ENCODE measurements around the gene TAS2R1. TPM values are rescaled to one million over a fixed set of nuclear protein-coding genes. Genes with fewer than 3 reads are reported as not detected.

Gene TAS2R1
- total and polyA plus RNA-seq, 2 experiments from 2014 or later: not detected

DNA sequence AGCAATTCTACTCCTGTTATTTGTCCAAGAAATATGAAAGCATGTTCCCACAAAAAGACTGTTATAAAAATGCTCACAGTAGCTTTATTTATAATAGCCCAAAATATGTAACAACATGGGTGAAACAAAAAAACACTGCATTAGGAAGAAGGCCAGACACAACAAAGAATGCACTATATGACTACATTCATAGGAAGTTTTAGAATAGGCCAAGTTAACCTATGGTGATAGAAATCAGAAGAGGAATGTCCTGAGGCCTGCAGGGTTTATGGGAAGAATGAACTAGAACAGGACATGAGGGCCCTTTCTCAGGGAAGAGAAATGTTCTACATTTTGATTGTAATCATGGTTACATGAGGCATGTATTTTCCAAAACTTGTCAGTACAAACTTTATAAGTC, 24.7 kb upstream of the TAS2R1 start:
- Histone ChIP-seq H3K9ac (peak overlapping the region; percentile 45; the same call in 1 of the 2 replicates), H3K4me3 (no peak overlapping the region), H3K9me3 (ENCODE audit: low read depth) (no peaks in the 10 kb centered on the region), H4K20me1 (ENCODE audit: insufficient read depth) (no peaks in the 10 kb centered on the region), H3K9me2 (ENCODE audit: insufficient read depth) (no peaks in the 10 kb centered on the region), H3K4me1 (ENCODE audit: insufficient read depth) (peaks cover 35% of the 10 kb centered on the region), H3K36me3 (ENCODE audit: low read depth) (no peaks in the 10 kb centered on the region), H3K79me2 (ENCODE audit: insufficient read depth) (no peaks in the 10 kb centered on the region), H3K4me2 (ENCODE audit: unreplicated experiment) (peak overlapping the region; percentile 59), H3F3A (ENCODE audit: insufficient read depth) (peaks cover 21% of the 10 kb centered on the region), H2AFZ (peak overlapping the region; percentile 17; the same call in 1 of the 2 replicates), H3K27ac (peak overlapping the region; percentile 76), H3K27me3 (replicated peaks; ENCODE audit: insufficient read depth) (no peaks in the 10 kb centered on the region)
- DNase-seq: peak; percentile 50
- TF ChIP-seq EZH2phosphoT487 (IDR thresholded peaks at IDR 0.05; ENCODE audit: insufficient read depth, low read depth) (no peak), EZH2 (IDR thresholded peaks at IDR 0.05; ENCODE audit: insufficient read depth, poor library complexity, severe bottlenecking) (no peak)
- in situ Hi-C loops (cut with MboI): no loop called here

DNA sequence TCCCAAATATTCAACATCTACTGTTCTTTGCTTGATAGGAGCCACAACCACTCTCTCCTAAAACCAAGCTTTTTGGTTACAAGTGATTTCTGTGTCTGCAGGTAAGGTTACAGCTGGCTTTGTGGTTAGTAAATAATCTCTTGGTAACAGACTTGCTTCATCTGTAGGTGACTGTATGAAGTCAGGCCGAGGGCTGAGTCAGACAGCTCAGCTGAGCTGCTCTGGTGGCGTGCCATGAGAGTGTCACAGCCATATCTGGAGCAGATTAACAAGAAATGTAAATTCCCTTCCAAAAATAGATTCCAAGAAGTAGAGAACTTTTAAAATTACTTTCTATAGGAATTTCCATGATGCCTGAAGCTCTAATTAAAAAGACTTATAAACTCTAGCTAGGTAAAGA, 23.7 kb upstream of the TAS2R1 start:
- peak overlapping the region; percentile 45 for H3K9ac ChIP-seq
- in situ Hi-C loops (cut with MboI): no loop called here
- peaks cover 32% of the 10 kb centered on the region for H3K4me1 ChIP-seq (ENCODE audit: insufficient read depth)
- H2AFZ ChIP-seq: no peak overlapping the region
- no peaks in the 10 kb centered on the region for H3K9me3 ChIP-seq (ENCODE audit: low read depth)
- DNase-seq: peak; percentile 97
- H3K36me3 ChIP-seq (ENCODE audit: low read depth): no peaks in the 10 kb centered on the region
- peaks cover 21% of the 10 kb centered on the region for H3F3A ChIP-seq (ENCODE audit: insufficient read depth)
- no peaks in the 10 kb centered on the region for H4K20me1 ChIP-seq (ENCODE audit: insufficient read depth)
- peak overlapping the region; percentile 59 for H3K4me2 ChIP-seq (ENCODE audit: unreplicated experiment)
- peak overlapping the region; percentile 76 for H3K27ac ChIP-seq
- H3K27me3 ChIP-seq (replicated peaks; ENCODE audit: insufficient read depth): no peaks in the 10 kb centered on the region
- H3K9me2 ChIP-seq (ENCODE audit: insufficient read depth): no peaks in the 10 kb centered on the region
- H3K4me3 ChIP-seq: no peak overlapping the region; the same call in 1 of the 2 replicates
- 0 to 2% methylated on average over 2 of the region's 2 CpGs for WGBS, 2 experiments (ENCODE audit: low coverage in 1 of 2, low lambda C conversion rate in 2 of 2, missing lambda C conversion rate in 2 of 2)
- TF ChIP-seq EZH2 (IDR thresholded peaks at IDR 0.05; ENCODE audit: insufficient read depth, poor library complexity, severe bottlenecking) (no peak), EZH2phosphoT487 (IDR thresholded peaks at IDR 0.05; ENCODE audit: insufficient read depth, low read depth) (no peak)
- H3K79me2 ChIP-seq (ENCODE audit: insufficient read depth): no peaks in the 10 kb centered on the region

- Histone ChIP-seq H3K4me1 (ENCODE audit: insufficient read depth) (peaks cover 24% of the 10 kb centered on the region), H3K9ac (no peak overlapping the region), H3K9me2 (ENCODE audit: insufficient read depth) (no peaks in the 10 kb centered on the region), H2AFZ (no peak overlapping the region), H3K36me3 (ENCODE audit: low read depth) (no peaks in the 10 kb centered on the region), H3K4me2 (ENCODE audit: unreplicated experiment) (no peak overlapping the region), H3K27me3 (replicated peaks; ENCODE audit: insufficient read depth) (no peaks in the 10 kb centered on the region), H3K27ac (peak overlapping the region; percentile 76), H4K20me1 (ENCODE audit: insufficient read depth) (no peaks in the 10 kb centered on the region), H3K4me3 (no peak overlapping the region), H3F3A (ENCODE audit: insufficient read depth) (peaks cover 21% of the 10 kb centered on the region), H3K9me3 (ENCODE audit: low read depth) (no peaks in the 10 kb centered on the region), H3K79me2 (ENCODE audit: insufficient read depth) (no peaks in the 10 kb centered on the region)
- TF ChIP-seq EZH2 (IDR thresholded peaks at IDR 0.05; ENCODE audit: insufficient read depth, poor library complexity, severe bottlenecking): no peak
- TF ChIP-seq EZH2phosphoT487 (IDR thresholded peaks at IDR 0.05; ENCODE audit: insufficient read depth, low read depth): no peak
- no peak for DNase-seq
- in situ Hi-C loops (cut with MboI): no loop called here
- 90 to 96% methylated on average over 7 of the region's 7 CpGs for WGBS, 2 experiments (ENCODE audit: low coverage in 1 of 2, low lambda C conversion rate in 2 of 2, missing lambda C conversion rate in 2 of 2)
These were observed 22.9 kb upstream of the TAS2R1 start for GRCh38 chr5:9653061-9653460.

GRCh38 chr5:9652295-9652694, 22.1 kb upstream of the TAS2R1 start:
- no peaks in the 10 kb centered on the region for H3K79me2 ChIP-seq (ENCODE audit: insufficient read depth)
- DNase-seq: no peak
- H3K4me1 ChIP-seq (ENCODE audit: insufficient read depth): peaks cover 23% of the 10 kb centered on the region
- H3K4me2 ChIP-seq (ENCODE audit: unreplicated experiment): no peak overlapping the region
- WGBS, 2 experiments (ENCODE audit: low coverage in 1 of 2, low lambda C conversion rate in 2 of 2, missing lambda C conversion rate in 2 of 2): 65 to 77% methylated on average over 3 of the region's 3 CpGs
- no peaks in the 10 kb centered on the region for H3K36me3 ChIP-seq (ENCODE audit: low read depth)
- TF ChIP-seq EZH2 (IDR thresholded peaks at IDR 0.05; ENCODE audit: insufficient read depth, poor library complexity, severe bottlenecking) (no peak), EZH2phosphoT487 (IDR thresholded peaks at IDR 0.05; ENCODE audit: insufficient read depth, low read depth) (no peak)
- no peak overlapping the region for H3K4me3 ChIP-seq
- H3K27ac ChIP-seq: no peak overlapping the region
- no peaks in the 10 kb centered on the region for H3K9me2 ChIP-seq (ENCODE audit: insufficient read depth)
- no peak overlapping the region for H3K9ac ChIP-seq
- no peaks in the 10 kb centered on the region for H3K9me3 ChIP-seq (ENCODE audit: low read depth)
- H3K27me3 ChIP-seq (replicated peaks; ENCODE audit: insufficient read depth): no peaks in the 10 kb centered on the region
- H2AFZ ChIP-seq: no peak overlapping the region
- H4K20me1 ChIP-seq (ENCODE audit: insufficient read depth): no peaks in the 10 kb centered on the region
- H3F3A ChIP-seq (ENCODE audit: insufficient read depth): peaks cover 21% of the 10 kb centered on the region
- in situ Hi-C loops (cut with MboI): no loop called here

DNA sequence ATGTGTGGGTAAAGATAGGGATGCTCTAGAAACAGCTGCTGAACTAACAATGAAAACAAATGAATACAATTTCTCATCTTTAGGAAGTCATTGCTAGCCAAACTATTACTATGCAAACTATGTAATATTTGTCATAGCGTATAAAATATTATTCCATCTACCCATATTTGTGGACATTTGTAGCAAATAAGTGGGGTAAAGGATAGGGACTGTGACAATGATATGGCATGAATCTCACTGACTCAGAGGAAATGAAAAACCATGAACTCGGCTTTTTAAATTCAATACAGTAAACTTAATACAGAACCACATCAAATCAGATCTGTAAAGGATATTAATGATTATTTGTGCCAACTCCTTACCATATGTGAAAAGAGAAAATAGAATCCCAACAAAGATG, 16.7 kb upstream of the TAS2R1 start:
- no peak for DNase-seq
- 66 to 77% methylated on average over 2 of the region's 2 CpGs for WGBS, 2 experiments (ENCODE audit: low coverage in 1 of 2, low lambda C conversion rate in 2 of 2, missing lambda C conversion rate in 2 of 2)
- H3K79me2 ChIP-seq (ENCODE audit: insufficient read depth): no peaks in the 10 kb centered on the region
- no peaks in the 10 kb centered on the region for H3K9me3 ChIP-seq (ENCODE audit: low read depth)
- H3K4me2 ChIP-seq (ENCODE audit: unreplicated experiment): no peak overlapping the region
- H3K36me3 ChIP-seq (ENCODE audit: low read depth): no peaks in the 10 kb centered on the region
- in situ Hi-C loops (cut with MboI): no loop called here
- 0 out of 2 replicates have a peak, but pooled peaks cover 4% of the 10 kb centered on the region for H3F3A ChIP-seq (ENCODE audit: insufficient read depth)
- no peak overlapping the region for H2AFZ ChIP-seq
- H3K9ac ChIP-seq: no peak overlapping the region
- H3K27ac ChIP-seq: no peak overlapping the region
- no peaks in the 10 kb centered on the region for H3K9me2 ChIP-seq (ENCODE audit: insufficient read depth)
- no peaks in the 10 kb centered on the region for H4K20me1 ChIP-seq (ENCODE audit: insufficient read depth)
- H3K4me1 ChIP-seq (ENCODE audit: insufficient read depth): no peaks in the 10 kb centered on the region
- TF ChIP-seq EZH2 (IDR thresholded peaks at IDR 0.05; ENCODE audit: insufficient read depth, poor library complexity, severe bottlenecking) (no peak), EZH2phosphoT487 (IDR thresholded peaks at IDR 0.05; ENCODE audit: insufficient read depth, low read depth) (no peak)
- no peaks in the 10 kb centered on the region; the same call in 1 of the 2 replicates for H3K27me3 ChIP-seq (replicated peaks; ENCODE audit: insufficient read depth)
- no peak overlapping the region for H3K4me3 ChIP-seq

Measured in GM23248 (cell line).